ENCODE data around the gene HGFAC.

- TF ChIP-seq, protein P1, sequence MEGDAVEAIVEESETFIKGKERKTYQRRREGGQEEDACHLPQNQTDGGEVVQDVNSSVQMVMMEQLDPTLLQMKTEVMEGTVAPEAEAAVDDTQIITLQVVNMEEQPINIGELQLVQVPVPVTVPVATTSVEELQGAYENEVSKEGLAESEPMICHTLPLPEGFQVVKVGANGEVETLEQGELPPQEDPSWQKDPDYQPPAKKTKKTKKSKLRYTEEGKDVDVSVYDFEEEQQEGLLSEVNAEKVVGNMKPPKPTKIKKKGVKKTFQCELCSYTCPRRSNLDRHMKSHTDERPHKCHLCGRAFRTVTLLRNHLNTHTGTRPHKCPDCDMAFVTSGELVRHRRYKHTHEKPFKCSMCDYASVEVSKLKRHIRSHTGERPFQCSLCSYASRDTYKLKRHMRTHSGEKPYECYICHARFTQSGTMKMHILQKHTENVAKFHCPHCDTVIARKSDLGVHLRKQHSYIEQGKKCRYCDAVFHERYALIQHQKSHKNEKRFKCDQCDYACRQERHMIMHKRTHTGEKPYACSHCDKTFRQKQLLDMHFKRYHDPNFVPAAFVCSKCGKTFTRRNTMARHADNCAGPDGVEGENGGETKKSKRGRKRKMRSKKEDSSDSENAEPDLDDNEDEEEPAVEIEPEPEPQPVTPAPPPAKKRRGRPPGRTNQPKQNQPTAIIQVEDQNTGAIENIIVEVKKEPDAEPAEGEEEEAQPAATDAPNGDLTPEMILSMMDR (IDR thresholded peaks at IDR 0.05; ENCODE audit: poor library complexity): no peak
- TF ChIP-seq EZH2phosphoT487 (IDR thresholded peaks at IDR 0.05; ENCODE audit: low read depth, severe bottlenecking, unreplicated experiment) (no peak), EZH2 (IDR thresholded peaks at IDR 0.05; ENCODE audit: borderline replicate concordance) (no peak)
Observed at GRCh38 chr4:3468154-3468553, 26.4 kb downstream of the HGFAC start.

Measured in hepatocyte (in vitro differentiated cells).